GM18505 (cell line): Measurements from ENCODE around the gene C5orf52.
"Not testable (repeated sequence)": the region's sequence is repeated elsewhere in the genome, so short reads cannot be mapped to it uniquely, and the experiment has no call there.

ENCODE experiments used
- ATAC-seq: cut with Tn5 transposase; IDR thresholded peaks from one replicate; pipeline ENCODE4 v1.9.1; 2021; ENCODE audit not compliant: unreplicated experiment
- POLR2A ChIP-seq: IDR thresholded peaks from 4 replicates; pipeline ENCODE4 v1.6.1; 2011; ENCODE audit warnings: borderline replicate concordance; ENCODE audit not compliant: insufficient read depth, insufficient read length; ENCODE audit errors: extremely low read depth

The C5orf52 gene

DNA sequence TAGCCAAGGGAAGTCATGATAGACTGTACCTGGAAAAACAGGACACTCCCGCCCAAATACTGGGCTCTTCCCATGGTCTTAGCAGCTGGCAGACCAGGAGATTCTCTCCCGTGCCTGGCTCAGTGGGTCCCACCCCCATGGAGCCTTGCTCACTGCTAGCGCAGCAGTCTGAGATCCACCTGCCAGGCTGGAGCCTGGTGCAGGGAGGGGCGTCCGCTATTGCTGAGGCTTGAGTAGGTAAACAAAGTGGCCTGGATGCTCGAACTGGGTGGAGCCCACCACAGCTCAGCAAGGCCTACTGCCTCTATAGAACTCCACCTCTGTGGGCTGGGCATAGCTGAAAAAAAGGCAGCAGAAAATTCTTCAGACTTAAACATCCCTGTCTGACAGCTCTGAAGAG lies 49.8 kb downstream of the C5orf52 start:
- no peak for ATAC-seq
- no peak for TF ChIP-seq POLR2A

DNA sequence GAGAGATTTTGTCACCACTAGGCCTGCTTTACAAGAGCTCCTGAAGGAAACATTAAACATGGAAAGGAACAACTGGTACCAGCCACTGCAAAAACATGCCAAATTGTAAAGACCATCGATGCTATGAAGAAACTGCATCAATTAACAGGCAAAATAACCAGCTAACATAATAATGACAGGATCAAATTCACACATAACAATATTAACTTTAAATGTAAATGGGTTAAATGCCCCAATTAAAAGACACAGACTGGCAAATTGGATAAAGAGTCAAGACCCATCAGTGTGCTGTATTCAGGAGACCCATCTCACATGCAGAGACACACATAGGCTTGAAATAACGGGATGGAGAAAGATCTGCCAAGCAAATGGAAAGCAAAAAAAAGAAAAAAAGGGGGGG lies 51.6 kb downstream of the C5orf52 start:
- ATAC-seq: not testable (repeated sequence)

- not testable (repeated sequence) for ATAC-seq
Measured at GRCh38 chr5:157726607-157727006, 55.3 kb downstream of the C5orf52 start.

- ATAC-seq: not testable (repeated sequence)
Measured at GRCh38 chr5:157727858-157728257, 56.5 kb downstream of the C5orf52 start.
